Psoas muscle (tissue), 8 donors: ENCODE measurements around the gene CBX6. TPM values are rescaled to one million over a fixed set of nuclear protein-coding genes. Genes with fewer than 3 reads are reported as not detected.
"Not testable (repeated sequence)": the region's sequence is repeated elsewhere in the genome, so short reads cannot be mapped to it uniquely, and the experiment has no call there.

Experiments used
- ATAC-seq, 4 donors: fragments of 200-7000 bp; cut with Tn5 transposase; one replicate each; pipeline ENCODE4 v1.9.1; 2020; ENCODE audit warnings: moderate library complexity in 3 of 4, mild to moderate bottlenecking in 2 of 4
- DNase-seq, 2 donors: peaks; one replicate each; pipeline ENCODE4 v3.0.0-alpha.2; 2020
- H3K27ac ChIP-seq: fragments of 200-600 bp; one replicate; pipeline ENCODE4 v1.8.0; 2022
- H3K27me3 ChIP-seq, 3 donors: fragments of 200-600 bp in 1 of 3; one replicate each; pipeline versions ENCODE4 v1.6.1 to v1.8.0; 2013 to 2022; ENCODE audit warnings: low read length in 2 of 3, mild to moderate bottlenecking in 2 of 3, moderate library complexity in 1 of 3; ENCODE audit not compliant: insufficient read depth in 3 of 3
- H3K36me3 ChIP-seq, 2 donors: fragments of 200-600 bp in 1 of 2; one replicate each; pipeline versions ENCODE4 v1.6.1 to v1.8.0; 2013 to 2022; ENCODE audit warnings: low read depth in 1 of 2, mild to moderate bottlenecking in 1 of 2, moderate library complexity in 1 of 2; ENCODE audit not compliant: insufficient read depth in 1 of 2
- H3K4me1 ChIP-seq: fragments of 200-600 bp; one replicate; pipeline ENCODE4 v1.8.0; 2022
- H3K4me3 ChIP-seq: fragments of 200-600 bp; one replicate; pipeline ENCODE4 v1.8.0; 2022; ENCODE audit warnings: mild to moderate bottlenecking
- H3K9me3 ChIP-seq: fragments of 200-600 bp; one replicate; pipeline ENCODE4 v1.8.0; 2022
- CTCF ChIP-seq: fragments of 200-600 bp; IDR thresholded peaks from one replicate; pipeline ENCODE4 v1.8.0; 2022; ENCODE audit warnings: antibody characterized with exemption
- WGBS, 3 donors: extraction: QIAGEN DNeasy Blood & Tissue Kit; methylation state at CpG; one replicate each; pipeline versions ENCODE4 v1.1.6 to v1.1.7; 2013; 5-methylcytosine and 5-hydroxymethylcytosine counted together
- intact Hi-C, 2 donors: fragments of 100-400 bp; cut with DNase I; formaldehyde crosslinking; loops; one replicate each; pipeline versions ENCODE4 v1.11.0 to v1.14.2; 2022
- polyA plus RNA-seq, 3 donors: library from polyadenylated mRNA; stranded (reverse); fragments of 200-250 nt; gene quantifications; one replicate each; pipeline ENCODE4 v1.2.3, GENCODE V29; 2013
- total RNA-seq, 4 donors: library from RNA; stranded (reverse); fragmentation: NEBNext Ultra II Directional in 2 of 4; extraction: Animal tissue kit (Norgen Biotek cat#: 25700) in 2 of 4; gene quantifications; one replicate each; pipeline versions ENCODE4 v1.2.1 to v1.2.4, GENCODE V29; 2021 to 2023
- donor health status: healthy with polysubstance abuse.
- donor health status: DM: no; HTN: no; CAD: no; lungs with moderate emphysema.
- donor health status: Bipolar disorder and iron deficiency.
- donor health status: healthy.
- donor health status: DM: yes; HTN: yes; CAD: no.
- donor health status: DM: no; HTN: no; CAD: no.
- donor health status: DM: no; HTN: no; CAD: no.
- donor health status: DM: yes; HTN: yes; CAD: no.

Gene CBX6
- total and polyA plus RNA-seq, 7 donors: 5.2 to 21.0 (median 17.1) TPM

GRCh38 chr22:38860283-38861169, 11.5 kb downstream of the CBX6 start:
- ATAC-seq: peak in 3 of 4 donors; percentile 2 to 19 (median 8)
- WGBS, 3 donors: 44 to 48% (median 45%) methylated on average over 21 to 23 of the region's 23 CpGs
- TF ChIP-seq CTCF: no peak
- Histone ChIP-seq H3K9me3 (no peaks in the 10 kb centered on the region), H3K27ac (no peak overlapping the region), H3K4me3 (no peak overlapping the region), H3K4me1 (no peaks in the 10 kb centered on the region), H3K27me3 (peaks cover 0 to 39% (median 10%) of the 10 kb centered on the region in 3 donors), H3K36me3 (peaks cover 0 to 6% of the 10 kb centered on the region in 2 donors)
- intact Hi-C loops: no loop called here
- peak in 1 of 2 donors; percentile 55 for DNase-seq

GRCh38 chr22:38859581-38860282, 12.3 kb downstream of the CBX6 start:
- TF ChIP-seq CTCF: no peak
- intact Hi-C loops: no loop called here
- Histone ChIP-seq H3K36me3 (no peaks in the 10 kb centered on the region), H3K27me3 (peaks cover 0 to 39% (median 10%) of the 10 kb centered on the region in 3 donors), H3K9me3 (no peaks in the 10 kb centered on the region), H3K4me3 (no peak overlapping the region), H3K27ac (no peak overlapping the region), H3K4me1 (no peaks in the 10 kb centered on the region)
- ATAC-seq (peak in 2 of 4 donors; percentile 3 to 14), DNase-seq (peak in 1 of 2 donors; percentile 48)
- 57 to 69% (median 60%) methylated on average over 14 of the region's 14 CpGs for WGBS, 3 donors

- DNase-seq: peak in 1 of 2 donors; percentile 35
- H3K4me1 ChIP-seq: no peaks in the 10 kb centered on the region
- WGBS, 3 donors: 47 to 57% (median 51%) methylated on average over 9 of the region's 9 CpGs
Observed at GRCh38 chr22:38858492-38858891, 13.5 kb downstream of the CBX6 start.

GRCh38 chr22:38854476-38854875, 17.5 kb downstream of the CBX6 start:
- peak in 1 of 2 donors; percentile 2 for DNase-seq
- intact Hi-C loops, H3K36me3 ChIP-seq, H3K9me3 ChIP-seq, ATAC-seq, H3K4me3 ChIP-seq, H3K27ac ChIP-seq, H3K4me1 ChIP-seq: not testable (repeated sequence)
- peaks cover 0 to 36% (median 6%) of the 10 kb centered on the region in 3 donors for H3K27me3 ChIP-seq
- WGBS, 3 donors: 78 to 86% (median 83%) methylated on average over 6 to 7 of the region's 7 CpGs

More at GRCh38 chr22:38858492-38858891, 13.5 kb downstream of the CBX6 start:
- no peak for TF ChIP-seq CTCF
- Histone ChIP-seq H3K9me3 (no peaks in the 10 kb centered on the region), H3K36me3 (no peaks in the 10 kb centered on the region), H3K27ac (no peak overlapping the region), H3K4me3 (no peak overlapping the region), H3K27me3 (peaks cover 0 to 39% (median 10%) of the 10 kb centered on the region in 3 donors)
- ATAC-seq: no peak
- intact Hi-C loops: no loop called here

- ATAC-seq, H3K9me3 ChIP-seq, H3K4me3 ChIP-seq, H3K36me3 ChIP-seq, H3K27ac ChIP-seq, intact Hi-C loops, H3K4me1 ChIP-seq: not testable (repeated sequence)
- WGBS, 3 donors: 68 to 75% (median 68%) methylated on average over 5 of the region's 5 CpGs
- peaks cover 0 to 37% (median 9%) of the 10 kb centered on the region in 3 donors for H3K27me3 ChIP-seq
- DNase-seq: peak; percentile 0 to 3
Observed at GRCh38 chr22:38853883-38854282, 18.1 kb downstream of the CBX6 start.
